Measurements from ENCODE around the gene COQ5.
"Not testable (repeated sequence)": the region's sequence is repeated elsewhere in the genome, so short reads cannot be mapped to it uniquely, and the experiment has no call there.

Gene COQ5

GRCh38 chr12:120528861-120529525 is at the start of gene COQ5:
Gene COQ5 (minus strand): TSS chr12:120529158. CDS start chr12:120529141, 17 bp downstream.
- peak; percentile 86 for DNase-seq (ENCODE audit: low read depth)

- peak; percentile 21 for DNase-seq (ENCODE audit: low read depth)
Measured at GRCh38 chr12:120574106-120574505, 45.1 kb upstream of the COQ5 start.

GRCh38 chr12:120573560-120573959 is 44.6 kb upstream of the COQ5 start:
- DNase-seq (ENCODE audit: low read depth) = no peak

GRCh38 chr12:120571299-120571698 is 42.3 kb upstream of the COQ5 start:
- no peak for DNase-seq (ENCODE audit: low read depth)

GRCh38 chr12:120563495-120563894 is 34.5 kb upstream of the COQ5 start:
- no peak for DNase-seq (ENCODE audit: low read depth)

GRCh38 chr12:120562906-120563305 is 33.9 kb upstream of the COQ5 start:
- no peak for DNase-seq (ENCODE audit: low read depth)

GRCh38 chr12:120557589-120557988 is 28.6 kb upstream of the COQ5 start:
- DNase-seq (ENCODE audit: low read depth) = no peak

GRCh38 chr12:120554678-120555077 is 25.7 kb upstream of the COQ5 start:
- DNase-seq (ENCODE audit: low read depth) = no peak

- no peak for DNase-seq (ENCODE audit: low read depth)
Measured at GRCh38 chr12:120546050-120546386, 17.1 kb upstream of the COQ5 start.

- DNase-seq (ENCODE audit: low read depth) = no peak
Measured at GRCh38 chr12:120544691-120545090, 15.7 kb upstream of the COQ5 start.

GRCh38 chr12:120542166-120542565 is 13.2 kb upstream of the COQ5 start:
- no peak for DNase-seq (ENCODE audit: low read depth)

GRCh38 chr12:120540445-120540844 is 11.5 kb upstream of the COQ5 start:
- DNase-seq (ENCODE audit: low read depth) = no peak

GRCh38 chr12:120539303-120539702 is 10.3 kb upstream of the COQ5 start:
- DNase-seq (ENCODE audit: low read depth) = peak; percentile 25

- DNase-seq (ENCODE audit: low read depth) = peak; percentile 80
Measured at GRCh38 chr12:120538281-120539156, 9.6 kb upstream of the COQ5 start.

GRCh38 chr12:120537856-120538220 is 8.9 kb upstream of the COQ5 start:
- no peak for DNase-seq (ENCODE audit: low read depth)

GRCh38 chr12:120536064-120536791 is 7.3 kb upstream of the COQ5 start:
- no peak for DNase-seq (ENCODE audit: low read depth)

- peak; percentile 83 for DNase-seq (ENCODE audit: low read depth)
Measured at GRCh38 chr12:120534703-120535655, 6.0 kb upstream of the COQ5 start.

GRCh38 chr12:120534203-120534702 is 5.3 kb upstream of the COQ5 start, which contains the start of gene RNF10:
Gene RNF10 (plus strand): TSS chr12:120534356. CDS start chr12:120534812, 456 bp downstream.
- peak; percentile 85 for DNase-seq (ENCODE audit: low read depth)

GRCh38 chr12:120532701-120533238 is 3.8 kb upstream of the COQ5 start:
- DNase-seq (ENCODE audit: low read depth) = no peak

GRCh38 chr12:120530418-120530761 is 1.4 kb upstream of the COQ5 start:
- not testable (repeated sequence) for DNase-seq (ENCODE audit: low read depth)
